ENCODE results near the gene KCNIP1.

Gene KCNIP1

GRCh38 chr5:170482511-170482910 lies 21.3 kb upstream of the KCNIP1 start:
- Histone ChIP-seq H3K9me3 (ENCODE audit: control insufficient read depth, low read length) (no peaks in the 10 kb centered on the region), H3K27me3 (ENCODE audit: control insufficient read depth, insufficient read depth, low read length, poor library complexity, severe bottlenecking) (no peaks in the 10 kb centered on the region), H3K4me3 (ENCODE audit: insufficient read depth, low read depth, low read length) (no peak overlapping the region), H3K36me3 (ENCODE audit: control insufficient read depth, insufficient read depth, low read length) (no peaks in the 10 kb centered on the region), H3K27ac (ENCODE audit: insufficient read depth, low read depth, low read length, poor library complexity, severe bottlenecking) (no peak overlapping the region), H3K4me1 (ENCODE audit: control insufficient read depth, insufficient read depth, low read length) (peaks cover 6% of the 10 kb centered on the region)
- 90 to 97% methylated on average over 3 of the region's 4 CpGs for WGBS, 2 experiments

- no peak overlapping the region for H3K27ac ChIP-seq (ENCODE audit: insufficient read depth, low read depth, low read length, poor library complexity, severe bottlenecking)
- no peaks in the 10 kb centered on the region for H3K9me3 ChIP-seq (ENCODE audit: control insufficient read depth, low read length)
- WGBS, 2 experiments: 78 to 83% methylated on average over 19 of the region's 19 CpGs
- H3K36me3 ChIP-seq (ENCODE audit: control insufficient read depth, insufficient read depth, low read length): no peaks in the 10 kb centered on the region
- H3K4me1 ChIP-seq (ENCODE audit: control insufficient read depth, insufficient read depth, low read length): peaks cover 6% of the 10 kb centered on the region
- H3K4me3 ChIP-seq (ENCODE audit: insufficient read depth, low read depth, low read length): no peak overlapping the region
- no peaks in the 10 kb centered on the region for H3K27me3 ChIP-seq (ENCODE audit: control insufficient read depth, insufficient read depth, low read length, poor library complexity, severe bottlenecking)
Measured at GRCh38 chr5:170483701-170484458, 19.9 kb upstream of the KCNIP1 start.

GRCh38 chr5:170484459-170484831 lies 19.4 kb upstream of the KCNIP1 start:
- WGBS, 2 experiments: 85 to 86% methylated on average over 6 of the region's 6 CpGs
- peaks cover 6% of the 10 kb centered on the region for H3K4me1 ChIP-seq (ENCODE audit: control insufficient read depth, insufficient read depth, low read length)

GRCh38 chr5:170484847-170485615 lies 18.8 kb upstream of the KCNIP1 start:
- Histone ChIP-seq H3K9me3 (ENCODE audit: control insufficient read depth, low read length) (no peaks in the 10 kb centered on the region), H3K4me1 (ENCODE audit: control insufficient read depth, insufficient read depth, low read length) (peaks cover 5% of the 10 kb centered on the region), H3K36me3 (ENCODE audit: control insufficient read depth, insufficient read depth, low read length) (no peaks in the 10 kb centered on the region), H3K4me3 (ENCODE audit: insufficient read depth, low read depth, low read length) (no peak overlapping the region), H3K27ac (ENCODE audit: insufficient read depth, low read depth, low read length, poor library complexity, severe bottlenecking) (no peak overlapping the region), H3K27me3 (ENCODE audit: control insufficient read depth, insufficient read depth, low read length, poor library complexity, severe bottlenecking) (no peaks in the 10 kb centered on the region)
- WGBS, 2 experiments: 96 to 98% methylated on average over 12 of the region's 12 CpGs

More at GRCh38 chr5:170484459-170484831, 19.4 kb upstream of the KCNIP1 start:
- Histone ChIP-seq H3K27me3 (ENCODE audit: control insufficient read depth, insufficient read depth, low read length, poor library complexity, severe bottlenecking) (no peaks in the 10 kb centered on the region), H3K9me3 (ENCODE audit: control insufficient read depth, low read length) (no peaks in the 10 kb centered on the region), H3K4me3 (ENCODE audit: insufficient read depth, low read depth, low read length) (no peak overlapping the region), H3K27ac (ENCODE audit: insufficient read depth, low read depth, low read length, poor library complexity, severe bottlenecking) (no peak overlapping the region), H3K36me3 (ENCODE audit: control insufficient read depth, insufficient read depth, low read length) (no peaks in the 10 kb centered on the region)

- Histone ChIP-seq H3K4me3 (ENCODE audit: insufficient read depth, low read depth, low read length) (no peak overlapping the region), H3K9me3 (ENCODE audit: control insufficient read depth, low read length) (no peaks in the 10 kb centered on the region), H3K27ac (ENCODE audit: insufficient read depth, low read depth, low read length, poor library complexity, severe bottlenecking) (no peak overlapping the region), H3K36me3 (ENCODE audit: control insufficient read depth, insufficient read depth, low read length) (no peaks in the 10 kb centered on the region), H3K27me3 (ENCODE audit: control insufficient read depth, insufficient read depth, low read length, poor library complexity, severe bottlenecking) (no peaks in the 10 kb centered on the region), H3K4me1 (ENCODE audit: control insufficient read depth, insufficient read depth, low read length) (peaks cover 1% of the 10 kb centered on the region)
Measured at GRCh38 chr5:170485616-170485911, 18.3 kb upstream of the KCNIP1 start.

- WGBS, 2 experiments: 94 to 95% methylated on average over 3 of the region's 3 CpGs
- Histone ChIP-seq H3K27me3 (ENCODE audit: control insufficient read depth, insufficient read depth, low read length, poor library complexity, severe bottlenecking) (no peaks in the 10 kb centered on the region), H3K9me3 (ENCODE audit: control insufficient read depth, low read length) (no peaks in the 10 kb centered on the region), H3K4me1 (ENCODE audit: control insufficient read depth, insufficient read depth, low read length) (peaks cover 5% of the 10 kb centered on the region), H3K4me3 (ENCODE audit: insufficient read depth, low read depth, low read length) (no peak overlapping the region), H3K36me3 (ENCODE audit: control insufficient read depth, insufficient read depth, low read length) (no peaks in the 10 kb centered on the region), H3K27ac (ENCODE audit: insufficient read depth, low read depth, low read length, poor library complexity, severe bottlenecking) (no peak overlapping the region)
Measured at GRCh38 chr5:170486371-170486770, 17.4 kb upstream of the KCNIP1 start.

- Histone ChIP-seq H3K9me3 (ENCODE audit: control insufficient read depth, low read length) (no peaks in the 10 kb centered on the region), H3K27me3 (ENCODE audit: control insufficient read depth, insufficient read depth, low read length, poor library complexity, severe bottlenecking) (no peaks in the 10 kb centered on the region), H3K4me1 (ENCODE audit: control insufficient read depth, insufficient read depth, low read length) (peaks cover 5% of the 10 kb centered on the region), H3K4me3 (ENCODE audit: insufficient read depth, low read depth, low read length) (no peak overlapping the region), H3K36me3 (ENCODE audit: control insufficient read depth, insufficient read depth, low read length) (no peaks in the 10 kb centered on the region), H3K27ac (ENCODE audit: insufficient read depth, low read depth, low read length, poor library complexity, severe bottlenecking) (no peak overlapping the region)
- WGBS, 2 experiments: 92 to 93% methylated on average over 9 of the region's 9 CpGs
Measured at GRCh38 chr5:170488570-170488969, 15.2 kb upstream of the KCNIP1 start.

- Histone ChIP-seq H3K27ac (ENCODE audit: insufficient read depth, low read depth, low read length, poor library complexity, severe bottlenecking) (no peak overlapping the region), H3K36me3 (ENCODE audit: control insufficient read depth, insufficient read depth, low read length) (no peaks in the 10 kb centered on the region), H3K4me1 (ENCODE audit: control insufficient read depth, insufficient read depth, low read length) (peaks cover 5% of the 10 kb centered on the region), H3K9me3 (ENCODE audit: control insufficient read depth, low read length) (no peaks in the 10 kb centered on the region), H3K27me3 (ENCODE audit: control insufficient read depth, insufficient read depth, low read length, poor library complexity, severe bottlenecking) (no peaks in the 10 kb centered on the region), H3K4me3 (ENCODE audit: insufficient read depth, low read depth, low read length) (no peak overlapping the region)
- WGBS, 2 experiments: 94 to 96% methylated on average over 6 of the region's 6 CpGs
Measured at GRCh38 chr5:170489199-170489598, 14.6 kb upstream of the KCNIP1 start.

- Histone ChIP-seq H3K4me1 (ENCODE audit: control insufficient read depth, insufficient read depth, low read length) (peaks cover 5% of the 10 kb centered on the region), H3K36me3 (ENCODE audit: control insufficient read depth, insufficient read depth, low read length) (no peaks in the 10 kb centered on the region), H3K4me3 (ENCODE audit: insufficient read depth, low read depth, low read length) (no peak overlapping the region), H3K9me3 (ENCODE audit: control insufficient read depth, low read length) (no peaks in the 10 kb centered on the region), H3K27me3 (ENCODE audit: control insufficient read depth, insufficient read depth, low read length, poor library complexity, severe bottlenecking) (no peaks in the 10 kb centered on the region), H3K27ac (ENCODE audit: insufficient read depth, low read depth, low read length, poor library complexity, severe bottlenecking) (no peak overlapping the region)
- WGBS, 2 experiments: 70 to 78% methylated on average over 2 to 3 of the region's 3 CpGs
Measured at GRCh38 chr5:170490381-170490780, 13.4 kb upstream of the KCNIP1 start.

- no peak overlapping the region for H3K27ac ChIP-seq (ENCODE audit: insufficient read depth, low read depth, low read length, poor library complexity, severe bottlenecking)
Measured at GRCh38 chr5:170491479-170491878, 12.3 kb upstream of the KCNIP1 start.

More at GRCh38 chr5:170491479-170491878, 12.3 kb upstream of the KCNIP1 start:
- Histone ChIP-seq H3K9me3 (ENCODE audit: control insufficient read depth, low read length) (no peaks in the 10 kb centered on the region), H3K27me3 (ENCODE audit: control insufficient read depth, insufficient read depth, low read length, poor library complexity, severe bottlenecking) (no peaks in the 10 kb centered on the region), H3K4me3 (ENCODE audit: insufficient read depth, low read depth, low read length) (no peak overlapping the region), H3K36me3 (ENCODE audit: control insufficient read depth, insufficient read depth, low read length) (no peaks in the 10 kb centered on the region), H3K4me1 (ENCODE audit: control insufficient read depth, insufficient read depth, low read length) (peaks cover 5% of the 10 kb centered on the region)
- WGBS, 2 experiments: 93 to 94% methylated on average over 5 of the region's 5 CpGs
